Upper lobe of left lung (tissue), 6 donors: ENCODE data around the gene IKZF5. TPM values are rescaled to one million over a fixed set of nuclear protein-coding genes. Genes with fewer than 3 reads are reported as not detected.

ENCODE experiments used
- ATAC-seq, 2 donors: fragments of 200-7000 bp; cut with Tn5 transposase; one replicate each; pipeline ENCODE4 v1.9.1; 2022; ENCODE audit warnings: mild to moderate bottlenecking in 2 of 2, moderate library complexity in 2 of 2; ENCODE audit not compliant: low FRiP score in 2 of 2
- DNase-seq, 2 donors: peaks; one replicate each; pipeline ENCODE4 v3.0.0-alpha.2; 2019 to 2020
- H3K27ac ChIP-seq, 4 donors: fragments of 200-600 bp; sonication (generic); one replicate each; pipeline ENCODE4 v1.5.1; 2016 to 2019
- H3K27me3 ChIP-seq, 4 donors: fragments of 200-600 bp; sonication (generic); one replicate each; pipeline ENCODE4 v1.5.1; 2017 to 2019
- H3K36me3 ChIP-seq, 4 donors: fragments of 200-600 bp; sonication (generic); one replicate each; pipeline ENCODE4 v1.5.1; 2016 to 2019
- H3K4me1 ChIP-seq, 4 donors: fragments of 200-600 bp; sonication (generic); one replicate each; pipeline ENCODE4 v1.5.1; 2018 to 2019
- H3K4me3 ChIP-seq, 4 donors: fragments of 200-600 bp; sonication (generic); one replicate each; pipeline ENCODE4 v1.5.1; 2017 to 2019; ENCODE audit warnings: mild to moderate bottlenecking in 2 of 4, moderate library complexity in 1 of 4
- H3K9me3 ChIP-seq, 4 donors: fragments of 200-600 bp; sonication (generic); one replicate each; pipeline ENCODE4 v1.5.1; 2018 to 2019
- CTCF ChIP-seq, 6 experiments: fragments of 450-650 bp in 4 of 6; fragments of 200-600 bp in 2 of 6; sonication (generic) in 2 of 6; IDR thresholded peaks; one replicate each; pipeline ENCODE4 v1.5.1; 2016 to 2019; ENCODE audit warnings: antibody characterized with exemption in 6 of 6
- EP300 ChIP-seq, 4 donors: sonication (generic); formaldehyde crosslinking; IDR thresholded peaks; one replicate each; pipeline ENCODE4 v1.5.1; 2017; ENCODE audit warnings: antibody characterized with exemption in 4 of 4, control low read depth in 2 of 4
- POLR2A ChIP-seq, 4 donors: fragments of 450-650 bp; IDR thresholded peaks; one replicate each; pipeline ENCODE4 v1.5.1; 2016 to 2017; ENCODE audit warnings: antibody characterized with exemption in 4 of 4, mild to moderate bottlenecking in 2 of 4
- POLR2AphosphoS5 ChIP-seq, 2 donors: sonication (generic); formaldehyde crosslinking; IDR thresholded peaks; one replicate each; pipeline ENCODE4 v1.5.1; 2017; ENCODE audit warnings: antibody characterized with exemption in 2 of 2
- WGBS, 2 donors: methylation state at CpG; one replicate each; pipeline ENCODE4 v1.1.5; 2017 to 2018; 5-methylcytosine and 5-hydroxymethylcytosine counted together
- total RNA-seq, 6 donors: library from RNA; depleted of rRNA in 4 of 6; stranded (reverse); fragments of >200 nt in 4 of 6; gene quantifications; one replicate each; pipeline versions ENCODE4 v1.1.0 to v1.2.1, GENCODE V29; 2016 to 2021
- donor health status: DM: no; HTN: no; CAD: no; lungs with moderate emphysema.
- donor health status: DM: no; HTN: yes; CAD: no; lungs with severe emphysema.

IKZF5 gene
- total RNA-seq, 6 donors from 2014 or later: 4.9 to 19.4 (median 15.0) TPM

- no peaks in the 10 kb centered on the region for H3K27me3 ChIP-seq
- ATAC-seq: no peak
- TF ChIP-seq EP300 (IDR thresholded peaks at IDR 0.05) (no peak), CTCF (IDR thresholded peaks at IDR 0.05) (no peak), POLR2AphosphoS5 (IDR thresholded peaks at IDR 0.05) (no peak), POLR2A (IDR thresholded peaks at IDR 0.05) (no peak)
- DNase-seq: no peak
- whole genome bisulfite sequencing, 2 donors: 81 to 90% methylated on average over 4 of the region's 4 CpGs
- no peak overlapping the region for H3K27ac ChIP-seq
- no peak overlapping the region for H3K4me3 ChIP-seq
- H3K36me3 ChIP-seq: peaks cover 9 to 63% (median 19%) of the 10 kb centered on the region in 4 donors
- peaks cover 8 to 15% (median 10%) of the 10 kb centered on the region in 4 donors for H3K4me1 ChIP-seq
- no peaks in the 10 kb centered on the region for H3K9me3 ChIP-seq
Observed at GRCh38 chr10:122995936-122996335, 12.7 kb downstream of the IKZF5 start.

GRCh38 chr10:122993797-122994336, 14.7 kb downstream of the IKZF5 start:
- DNase-seq (peak in 1 of 2 donors; percentile 20), ATAC-seq (no peak)
- no peaks in the 10 kb centered on the region for H3K27me3 ChIP-seq
- no peak overlapping the region for H3K4me3 ChIP-seq
- H3K9me3 ChIP-seq: no peaks in the 10 kb centered on the region
- peaks cover 9 to 70% (median 19%) of the 10 kb centered on the region in 4 donors for H3K36me3 ChIP-seq
- peaks cover 0 to 2% (median 1%) of the 10 kb centered on the region in 4 donors for H3K4me1 ChIP-seq
- no peak overlapping the region for H3K27ac ChIP-seq
- TF ChIP-seq POLR2AphosphoS5 (IDR thresholded peaks at IDR 0.05): no peak
- TF ChIP-seq POLR2A (IDR thresholded peaks at IDR 0.05): no peak
- TF ChIP-seq EP300 (IDR thresholded peaks at IDR 0.05): no peak
- no peak for TF ChIP-seq CTCF (IDR thresholded peaks at IDR 0.05)
- 95% methylated on average over 5 to 6 of the region's 6 CpGs for WGBS, 2 donors

GRCh38 chr10:122992031-122992585, 16.5 kb downstream of the IKZF5 start:
- Histone ChIP-seq H3K4me1 (no peaks in the 10 kb centered on the region), H3K27ac (no peak overlapping the region), H3K27me3 (no peaks in the 10 kb centered on the region), H3K4me3 (no peak overlapping the region), H3K9me3 (no peaks in the 10 kb centered on the region), H3K36me3 (peaks cover 9 to 57% (median 19%) of the 10 kb centered on the region in 4 donors)
- no peak for ATAC-seq
- no peak for DNase-seq
- no peak for TF ChIP-seq CTCF (IDR thresholded peaks at IDR 0.05)
- TF ChIP-seq POLR2A (IDR thresholded peaks at IDR 0.05): no peak
- no peak for TF ChIP-seq EP300 (IDR thresholded peaks at IDR 0.05)
- TF ChIP-seq POLR2AphosphoS5 (IDR thresholded peaks at IDR 0.05): no peak
- 56 to 64% methylated on average over 1 of the region's 1 CpG for WGBS, 2 donors

GRCh38 chr10:122990278-122990677, 18.3 kb downstream of the IKZF5 start:
- Histone ChIP-seq H3K4me3 (no peak overlapping the region), H3K4me1 (no peaks in the 10 kb centered on the region), H3K27me3 (no peaks in the 10 kb centered on the region), H3K27ac (no peak overlapping the region), H3K9me3 (no peaks in the 10 kb centered on the region), H3K36me3 (peaks cover 9 to 38% (median 11%) of the 10 kb centered on the region in 4 donors)
- WGBS, 2 donors: 78 to 84% methylated on average over 5 of the region's 5 CpGs
- ATAC-seq (no peak), DNase-seq (no peak)
- TF ChIP-seq EP300 (IDR thresholded peaks at IDR 0.05): no peak
- TF ChIP-seq POLR2AphosphoS5 (IDR thresholded peaks at IDR 0.05): no peak
- no peak for TF ChIP-seq CTCF (IDR thresholded peaks at IDR 0.05)
- no peak for TF ChIP-seq POLR2A (IDR thresholded peaks at IDR 0.05)

GRCh38 chr10:122988501-122988900, 20.1 kb downstream of the IKZF5 start:
- H3K4me3 ChIP-seq: no peak overlapping the region
- peaks cover 0 to 21% (median under 1%) of the 10 kb centered on the region in 4 donors for H3K36me3 ChIP-seq
- 70 to 75% methylated on average over 2 of the region's 2 CpGs for WGBS, 2 donors
- no peaks in the 10 kb centered on the region for H3K9me3 ChIP-seq
- TF ChIP-seq POLR2AphosphoS5 (IDR thresholded peaks at IDR 0.05) (no peak), CTCF (IDR thresholded peaks at IDR 0.05) (no peak), POLR2A (IDR thresholded peaks at IDR 0.05) (no peak), EP300 (IDR thresholded peaks at IDR 0.05) (no peak)
- ATAC-seq (no peak), DNase-seq (no peak)
- no peaks in the 10 kb centered on the region for H3K27me3 ChIP-seq
- no peak overlapping the region for H3K27ac ChIP-seq
- no peaks in the 10 kb centered on the region for H3K4me1 ChIP-seq
